ENCODE data around the gene ZNF133. TPM values are rescaled to one million over a fixed set of nuclear protein-coding genes. Genes with fewer than 3 reads are reported as not detected.
A peak's percentile ranks its signal among the peaks of the same experiment; 100 is the strongest.

The ZNF133 gene
- total RNA-seq, 1 donor from 2014 or later, result 16.7 TPM

- no peak for DNase-seq (ENCODE audit: low spot score)
- no peaks in the 10 kb centered on the region for H3K4me1 Mint-ChIP-seq (ENCODE audit: low read depth)
- H3K27me3 Mint-ChIP-seq (ENCODE audit: low read depth), result no peaks in the 10 kb centered on the region
- peak; percentile 38 for TF ChIP-seq CTCF (IDR thresholded peaks at IDR 0.05)
- peaks cover 19% of the 10 kb centered on the region for H3K36me3 Mint-ChIP-seq (ENCODE audit: low read depth)
- peaks cover 5% of the 10 kb centered on the region for H3K9me3 Mint-ChIP-seq (ENCODE audit: low read depth)
- no peak overlapping the region for H3K4me3 Mint-ChIP-seq (ENCODE audit: unreplicated experiment)
- H3K27ac Mint-ChIP-seq (ENCODE audit: unreplicated experiment), result no peak overlapping the region
Observed at GRCh38 chr20:18304618-18305017, 16.3 kb downstream of the ZNF133 start.

- Mint-ChIP-seq H3K9me3 (ENCODE audit: low read depth) (no peaks in the 10 kb centered on the region), H3K36me3 (ENCODE audit: low read depth) (peaks cover 18% of the 10 kb centered on the region), H3K27me3 (ENCODE audit: low read depth) (no peaks in the 10 kb centered on the region), H3K4me1 (ENCODE audit: low read depth) (peaks cover 3% of the 10 kb centered on the region), H3K27ac (ENCODE audit: unreplicated experiment) (no peak overlapping the region), H3K4me3 (ENCODE audit: unreplicated experiment) (no peak overlapping the region)
- no peak for DNase-seq (ENCODE audit: low spot score)
- TF ChIP-seq CTCF (IDR thresholded peaks at IDR 0.05), result no peak
Observed at GRCh38 chr20:18307301-18307700, 19.0 kb downstream of the ZNF133 start.

- no peak overlapping the region for H3K4me3 Mint-ChIP-seq (ENCODE audit: unreplicated experiment)
- no peak for TF ChIP-seq CTCF (IDR thresholded peaks at IDR 0.05)
- peaks cover 3% of the 10 kb centered on the region for H3K4me1 Mint-ChIP-seq (ENCODE audit: low read depth)
- H3K27ac Mint-ChIP-seq (ENCODE audit: unreplicated experiment), result no peak overlapping the region
- no peak for DNase-seq (ENCODE audit: low spot score)
- no peaks in the 10 kb centered on the region for H3K9me3 Mint-ChIP-seq (ENCODE audit: low read depth)
- H3K36me3 Mint-ChIP-seq (ENCODE audit: low read depth), result peaks cover 31% of the 10 kb centered on the region
- H3K27me3 Mint-ChIP-seq (ENCODE audit: low read depth), result no peaks in the 10 kb centered on the region
Observed at GRCh38 chr20:18310051-18310450, 21.7 kb downstream of the ZNF133 start.

DNA sequence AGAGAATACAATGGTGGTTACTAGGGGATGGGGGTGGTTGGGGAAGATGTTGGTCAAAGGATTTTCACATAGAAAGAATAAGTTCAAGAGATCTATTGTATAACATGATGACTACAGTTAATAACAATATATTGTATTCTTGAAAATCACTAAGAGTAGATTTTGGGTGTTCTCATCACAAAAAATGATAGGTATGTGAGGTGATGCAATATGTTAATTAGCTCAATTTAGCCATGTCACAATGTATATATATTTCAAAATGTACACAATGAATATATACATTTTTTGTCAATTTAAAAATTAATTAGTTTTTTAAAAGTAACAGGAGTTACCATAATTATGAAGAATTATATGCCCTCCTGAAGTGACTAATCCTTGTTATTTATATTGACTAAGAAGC, 22.3 kb downstream of the ZNF133 start:
- Mint-ChIP-seq H3K4me1 (ENCODE audit: low read depth) (peaks cover 3% of the 10 kb centered on the region), H3K27me3 (ENCODE audit: low read depth) (no peaks in the 10 kb centered on the region), H3K4me3 (ENCODE audit: unreplicated experiment) (no peak overlapping the region), H3K9me3 (ENCODE audit: low read depth) (no peaks in the 10 kb centered on the region), H3K27ac (ENCODE audit: unreplicated experiment) (no peak overlapping the region), H3K36me3 (ENCODE audit: low read depth) (peaks cover 36% of the 10 kb centered on the region)
- DNase-seq (ENCODE audit: low spot score), result no peak
- TF ChIP-seq CTCF (IDR thresholded peaks at IDR 0.05), result no peak

DNA sequence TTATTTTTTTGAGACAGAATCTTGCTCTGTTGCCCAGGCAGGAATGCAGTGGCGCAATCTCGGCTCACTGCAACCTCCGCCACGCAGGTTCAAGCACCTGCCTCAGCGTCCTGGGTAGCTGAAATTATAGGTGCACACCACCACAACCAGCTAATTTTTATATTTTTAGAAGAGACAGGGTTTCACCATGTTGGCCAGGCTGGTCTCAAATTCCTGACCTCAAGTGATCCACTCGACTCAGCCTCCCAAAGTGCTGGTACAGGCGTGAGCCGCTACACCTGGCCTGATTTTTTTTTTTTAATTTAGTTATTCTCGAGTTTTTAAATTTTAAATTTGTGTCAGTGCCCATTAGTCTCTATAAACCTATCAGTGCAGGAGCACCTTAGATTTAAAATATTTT, 24.4 kb downstream of the ZNF133 start:
- Mint-ChIP-seq H3K27me3 (ENCODE audit: low read depth) (no peaks in the 10 kb centered on the region), H3K4me3 (ENCODE audit: unreplicated experiment) (no peak overlapping the region), H3K36me3 (ENCODE audit: low read depth) (peaks cover 47% of the 10 kb centered on the region), H3K9me3 (ENCODE audit: low read depth) (no peaks in the 10 kb centered on the region), H3K27ac (ENCODE audit: unreplicated experiment) (no peak overlapping the region), H3K4me1 (ENCODE audit: low read depth) (peaks cover 3% of the 10 kb centered on the region)
- TF ChIP-seq CTCF (IDR thresholded peaks at IDR 0.05), result no peak
- no peak for DNase-seq (ENCODE audit: low spot score)

Measured in chondrocyte (in vitro differentiated cells).